CD4-positive, alpha-beta T cell treated with Interleukin-1 beta for 1 hour (primary cell): ENCODE measurements around the gene PHF21A.
"Not testable (repeated sequence)": the region's sequence is repeated elsewhere in the genome, so short reads cannot be mapped to it uniquely, and the experiment has no call there.

Experiments used
- DNase-seq, 2 donors: peaks; one replicate each; pipeline ENCODE4 v3.0.0-alpha.2; 2020 to 2022

The PHF21A gene

GRCh38 chr11:45900916-45901617, 220.2 kb downstream of the PHF21A start:
- no peak for DNase-seq

DNA sequence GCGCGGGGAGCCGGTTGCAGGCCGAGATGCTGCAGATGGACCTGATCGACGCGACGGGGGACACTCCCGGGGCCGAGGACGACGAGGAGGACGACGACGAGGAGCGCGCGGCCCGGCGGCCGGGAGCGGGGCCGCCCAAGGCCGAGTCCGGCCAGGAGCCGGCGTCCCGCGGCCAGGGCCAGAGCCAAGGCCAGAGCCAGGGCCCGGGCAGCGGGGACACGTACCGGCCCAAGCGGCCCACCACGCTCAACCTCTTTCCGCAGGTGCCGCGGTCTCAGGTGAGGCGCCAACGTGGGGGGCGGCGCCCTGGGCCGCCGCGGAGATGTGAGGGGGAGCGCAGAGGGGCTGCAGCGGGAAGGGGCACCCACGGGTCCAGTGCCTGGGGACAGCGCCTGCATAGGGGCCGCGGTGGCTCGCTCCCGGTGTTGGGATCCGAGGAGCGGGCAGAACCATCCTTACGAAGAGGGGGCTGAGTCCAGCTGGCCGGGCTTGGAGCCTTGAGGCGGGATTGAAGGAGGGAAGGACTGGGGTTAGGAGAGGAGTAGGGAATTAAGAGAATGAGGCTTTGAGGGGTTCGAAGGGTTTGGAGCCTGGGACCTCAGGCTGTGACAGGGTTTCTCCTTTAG, 221.0 kb downstream of the PHF21A start:
- not testable (repeated sequence) for DNase-seq

DNA sequence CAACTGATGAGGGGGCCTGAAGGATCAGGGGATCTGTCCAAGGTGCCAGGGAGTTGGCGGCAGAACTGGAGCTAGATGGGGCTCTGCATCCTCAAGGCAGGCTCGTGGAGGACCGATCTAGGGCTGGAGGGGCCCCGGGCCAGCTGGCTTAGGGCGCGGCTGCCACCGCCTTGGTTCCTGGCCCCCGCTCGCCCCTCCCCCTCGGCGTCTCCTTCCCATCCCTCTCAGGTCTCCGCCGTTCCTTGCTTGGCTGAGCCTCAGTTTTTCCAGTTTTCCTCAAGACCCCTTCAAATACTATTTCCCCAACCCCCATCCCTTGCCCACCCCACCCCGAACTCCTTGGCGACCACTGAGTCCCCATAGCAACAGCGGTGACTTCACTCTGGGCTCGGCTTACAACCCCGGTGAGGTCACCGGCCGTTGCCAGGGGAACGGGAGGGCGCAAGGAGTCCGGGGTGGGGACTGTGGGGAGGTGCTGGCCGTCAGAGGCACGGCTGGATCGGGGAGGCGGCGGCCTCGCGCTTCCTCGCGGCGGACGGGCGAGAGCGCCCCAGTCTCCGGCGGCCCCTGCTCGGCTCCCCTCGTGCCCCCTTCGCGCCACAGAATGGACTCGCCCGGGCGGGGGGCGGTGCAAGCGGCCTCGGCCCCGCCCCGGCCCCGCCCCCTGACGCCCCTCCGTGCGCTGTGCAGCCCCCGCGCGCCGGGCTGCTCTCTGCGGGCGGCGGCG, 221.6 kb downstream of the PHF21A start:
- DNase-seq = peak; percentile 75 to 85

DNA sequence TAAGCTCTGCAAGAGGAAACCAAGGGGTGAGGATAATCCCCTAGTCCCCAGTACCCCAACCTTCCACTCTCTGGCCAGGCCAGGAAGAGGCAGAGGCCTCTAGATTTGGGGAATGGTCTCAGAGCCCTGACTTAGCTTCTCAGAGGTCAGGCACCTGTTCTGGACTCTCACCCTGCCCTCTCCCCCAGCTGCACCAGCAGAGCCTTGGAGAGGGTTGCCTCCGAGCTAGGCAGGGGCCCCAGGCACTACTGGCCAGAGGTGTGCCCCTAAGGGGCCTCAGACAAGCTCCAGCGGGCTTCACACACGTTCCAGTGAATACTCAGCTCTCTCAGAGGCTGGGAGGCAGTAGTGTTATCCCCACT, 222.2 kb downstream of the PHF21A start:
- no peak for DNase-seq

GRCh38 chr11:45897556-45897955, 223.7 kb downstream of the PHF21A start:
- DNase-seq = no peak

DNA sequence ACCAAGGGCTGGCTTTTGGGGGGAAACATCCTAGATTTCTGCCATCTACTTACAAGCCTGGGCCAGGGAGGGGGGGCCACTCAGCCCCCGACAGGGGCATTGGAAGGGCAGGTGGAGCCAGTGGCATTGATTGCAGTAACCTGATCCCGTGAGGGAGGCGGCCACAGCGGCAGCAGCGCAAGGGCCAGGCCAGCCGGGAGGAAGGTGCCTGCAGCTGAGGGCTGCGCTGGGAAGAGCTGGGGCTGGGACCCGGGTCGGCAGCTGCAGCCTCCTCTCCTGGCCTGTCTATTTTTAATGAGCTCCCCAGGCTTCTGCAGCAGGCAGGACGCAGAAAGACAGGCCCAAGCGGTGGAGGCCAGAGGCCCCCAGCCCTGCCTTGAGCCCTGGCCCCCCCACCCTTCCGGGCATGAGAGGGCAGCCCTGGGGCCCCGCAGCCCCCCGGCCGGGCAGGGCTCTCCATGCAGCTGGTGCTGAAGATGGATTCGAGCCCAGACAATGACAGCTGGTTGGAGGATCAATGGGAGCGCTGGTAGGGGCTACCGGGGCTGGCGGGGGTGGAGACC, 224.8 kb downstream of the PHF21A start:
- no peak for DNase-seq

DNA sequence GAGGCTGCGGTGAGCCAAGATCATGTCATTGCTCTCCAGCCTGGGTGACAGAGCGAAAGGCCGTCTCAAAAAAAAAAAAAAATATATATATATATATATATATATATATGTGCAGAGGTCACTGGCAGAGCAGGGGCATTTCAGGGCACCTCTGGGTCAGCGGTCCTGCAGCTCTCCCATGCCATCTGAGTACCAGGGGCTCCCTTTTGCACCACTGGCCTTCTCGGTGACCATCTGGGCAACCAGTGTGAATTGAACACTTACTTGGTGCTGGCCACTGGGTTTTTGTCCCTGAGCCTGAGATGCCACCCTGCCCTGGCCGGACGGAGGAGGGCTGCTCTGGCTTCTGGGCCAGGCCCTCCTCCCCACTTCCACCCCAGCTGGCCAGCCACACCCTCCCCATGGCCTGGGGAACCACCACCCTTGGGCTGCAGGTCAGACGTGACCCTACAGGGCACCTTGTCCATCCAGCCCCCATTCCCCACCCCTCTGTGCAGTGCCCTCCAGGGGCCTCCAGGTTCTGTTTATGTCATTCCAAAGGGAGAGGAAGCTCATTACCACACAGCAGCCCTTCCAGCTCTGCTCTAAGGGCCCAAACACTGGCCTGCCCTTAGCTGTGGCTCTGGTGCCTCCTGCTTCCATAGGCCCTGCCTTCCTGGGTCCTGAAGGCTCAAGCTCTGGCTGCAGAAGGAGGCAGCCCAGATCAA, 225.5 kb downstream of the PHF21A start:
- DNase-seq = no peak

- no peak for DNase-seq
These were observed 226.6 kb downstream of the PHF21A start for GRCh38 chr11:45894555-45895247.

DNA sequence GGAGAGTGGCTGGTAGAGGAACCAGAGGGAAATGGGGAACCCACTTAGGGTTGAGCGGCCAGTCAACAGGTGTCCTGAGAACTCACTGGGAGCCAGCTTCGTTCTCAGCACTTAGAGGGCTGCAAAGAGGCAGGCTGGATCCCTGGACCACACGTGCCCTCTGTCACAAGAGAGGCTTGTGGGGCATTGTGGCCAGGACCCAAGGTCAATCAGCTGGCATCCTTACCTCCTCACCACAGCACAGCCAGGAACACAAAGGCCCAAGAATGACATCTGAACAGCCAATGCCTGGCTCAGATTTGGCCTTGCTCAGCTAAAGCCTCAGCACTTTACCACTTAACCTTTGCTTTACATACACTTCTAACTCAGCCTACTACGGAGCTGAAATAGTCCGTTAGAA, 228.4 kb downstream of the PHF21A start:
- DNase-seq = no peak

DNA sequence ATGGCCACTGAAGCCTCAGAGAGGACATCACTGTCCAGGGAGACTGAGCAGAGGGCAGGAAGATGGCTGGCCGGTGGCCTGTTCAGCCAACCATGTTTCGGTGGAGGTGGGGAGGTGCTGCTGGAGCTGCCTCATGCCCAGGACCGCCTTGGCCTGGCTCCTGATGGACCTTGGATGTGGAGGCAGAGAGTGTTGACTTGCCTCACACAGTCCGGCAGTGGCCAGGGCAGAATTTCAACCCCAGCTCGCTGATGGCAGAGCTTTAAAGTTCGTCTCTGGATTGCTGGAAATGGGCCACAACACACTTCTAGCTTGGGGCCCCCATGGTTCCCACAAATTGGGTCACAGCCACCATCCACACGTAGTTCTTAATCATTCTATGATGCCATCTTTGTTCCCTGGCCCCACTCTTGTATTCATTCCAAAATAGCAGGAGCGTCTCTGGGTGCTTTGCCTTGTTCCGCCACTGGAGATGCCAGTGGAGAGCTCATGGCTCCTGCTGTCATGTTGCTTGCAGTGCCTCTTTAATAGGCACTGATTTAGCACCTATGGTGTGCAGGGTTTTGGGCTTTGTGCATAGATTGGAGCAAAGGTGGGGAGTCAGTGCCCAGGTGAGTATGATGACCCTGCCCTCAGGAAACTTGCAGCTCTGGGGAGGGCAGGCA, 230.2 kb downstream of the PHF21A start:
- no peak for DNase-seq

- no peak for DNase-seq
These were observed 231.3 kb downstream of the PHF21A start for GRCh38 chr11:45889966-45890365.

DNA sequence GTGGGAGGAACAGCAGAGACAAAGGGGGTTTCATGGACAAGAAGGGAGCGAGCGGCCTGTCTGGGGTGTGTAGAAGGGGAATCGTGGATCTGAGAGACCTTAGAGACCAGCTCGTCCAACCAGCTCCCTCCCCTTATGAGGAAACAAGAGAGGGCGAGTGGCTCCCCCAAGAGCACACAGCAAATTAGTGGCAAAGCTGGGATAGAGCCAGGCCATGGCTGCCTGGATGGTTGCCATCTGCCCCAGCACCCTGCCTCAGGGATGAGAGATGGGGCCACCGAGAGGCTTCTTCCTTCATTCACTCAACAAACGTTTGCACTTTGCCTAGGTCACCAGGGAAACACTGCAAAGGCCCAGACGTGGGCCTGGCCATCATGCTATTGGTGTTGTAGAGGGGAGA, 231.7 kb downstream of the PHF21A start:
- no peak for DNase-seq

DNA sequence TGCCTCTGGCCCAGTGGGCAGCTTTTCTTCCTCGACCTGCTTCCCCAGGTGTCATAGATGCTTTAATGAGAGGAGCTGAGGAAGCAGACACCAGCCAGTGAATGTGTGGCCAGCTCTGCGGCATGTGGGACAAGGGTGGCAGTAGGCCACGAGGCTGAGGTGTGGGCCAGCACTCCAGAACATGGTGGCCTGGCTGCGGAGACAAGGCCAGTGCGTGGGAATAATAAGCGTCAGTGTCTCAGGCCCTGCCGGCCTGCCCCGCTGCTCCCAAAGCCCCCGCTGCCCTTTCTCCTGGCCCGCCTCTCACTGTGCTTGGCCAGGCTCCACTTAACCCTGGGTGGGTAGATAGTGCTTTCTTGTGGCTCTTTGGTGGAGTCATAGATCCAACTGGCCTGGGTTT, 233.7 kb downstream of the PHF21A start:
- DNase-seq = no peak

GRCh38 chr11:45886816-45887520, 234.3 kb downstream of the PHF21A start:
- DNase-seq = no peak

- DNase-seq = no peak
These were observed 235.1 kb downstream of the PHF21A start for GRCh38 chr11:45885921-45886721.

DNA sequence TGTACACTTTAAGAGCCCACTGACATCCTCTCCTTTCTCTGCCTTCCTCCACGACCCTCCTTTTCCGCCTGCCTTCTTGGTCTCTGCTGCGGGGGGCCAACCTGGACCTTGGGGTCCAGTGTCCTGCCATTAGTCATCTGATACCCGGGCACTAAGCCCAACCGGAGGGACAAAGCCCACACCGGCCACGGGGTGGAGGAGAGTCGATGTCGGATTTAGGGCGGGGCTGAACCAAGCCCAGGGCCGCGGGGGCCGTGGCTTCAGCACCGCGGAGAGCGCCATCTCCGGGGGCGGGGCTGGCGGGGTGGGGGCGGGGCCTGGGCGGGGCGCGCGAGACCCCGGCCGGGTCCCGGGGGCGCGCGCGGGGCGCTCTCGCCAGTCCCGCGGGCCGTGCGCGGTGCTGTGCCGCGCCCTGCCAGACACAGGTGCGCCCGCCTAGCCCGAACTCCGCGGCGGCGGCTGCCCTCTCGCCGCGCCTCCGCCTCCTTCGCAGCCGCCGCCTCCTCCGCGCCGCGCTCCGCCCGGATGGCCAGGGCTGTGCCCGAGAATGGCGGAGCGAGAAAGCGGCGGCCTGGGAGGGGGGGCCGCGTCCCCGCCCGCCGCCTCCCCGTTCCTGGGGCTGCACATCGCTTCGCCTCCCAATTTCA, 235.9 kb downstream of the PHF21A start, which contains the start of gene MAPK8IP1:
TSS of gene MAPK8IP1 (plus strand) at position 378 of the 647 bp plus-strand sequence. CDS start at position 548, 170 bp downstream.
- DNase-seq = peak; percentile 54 to 63

GRCh38 chr11:45884596-45885185, 236.6 kb downstream of the PHF21A start:
- DNase-seq = no peak
